IMR-90 (cell line): Measurements from ENCODE around the gene CXCL6. TPM values are rescaled to one million over a fixed set of nuclear protein-coding genes. Genes with fewer than 3 reads are reported as not detected.

Source experiments
- ATAC-seq: fragments of 200-7000 bp; cut with Tn5 transposase; 2 replicates; pipeline ENCODE4 v1.9.1; 2020; ENCODE audit warnings: low read depth, mild to moderate bottlenecking, moderate library complexity
- BruUV-seq: library from RNA; stranded (reverse); fragments of 400-500 nt; replicated peaks from 2 replicates; lab custom pipeline; 2021; lab: Mats Ljungman, UMichigan
- CTCF ChIA-PET: fragments of 300-600 bp; formaldehyde crosslinking; extraction: SDS; loops from one replicate; lab custom pipeline; 2021; ENCODE audit warnings: antibody characterized with exemption; lab: Yijun Ruan, JAX
- POLR2A ChIA-PET: fragments of 300-600 bp; sonication (Branson Sonifier 250); formaldehyde crosslinking; loops from one replicate; lab custom pipeline; 2022; ENCODE audit warnings: antibody characterized with exemption; ENCODE audit not compliant: unreplicated experiment; lab: Charles Lee
- DNase-seq: peaks from one replicate; pipeline ENCODE4 v3.0.0; 2013
- H2AFZ ChIP-seq: replicated peaks from 2 replicates; pipeline ENCODE3; 2013; ENCODE audit warnings: low read length, mild to moderate bottlenecking; ENCODE audit not compliant: poor library complexity
- H2AK5ac ChIP-seq: 2 replicates; pipeline ENCODE4 v1.6.1; 2013; ENCODE audit warnings: low read depth, low read length, inconsistent platforms
- H2AK9ac ChIP-seq: replicated peaks from 2 replicates; pipeline ENCODE3; 2013; ENCODE audit warnings: mild to moderate bottlenecking, low read depth, low read length, moderate library complexity; ENCODE audit not compliant: poor library complexity
- H2BK120ac ChIP-seq: 2 replicates; pipeline ENCODE4 v1.6.1; 2013; ENCODE audit warnings: low read depth, low read length, inconsistent platforms
- H2BK15ac ChIP-seq: 3 replicates; pipeline ENCODE4 v1.6.1; 2013; ENCODE audit warnings: low read depth, low read length, inconsistent platforms
- H2BK20ac ChIP-seq: 2 replicates; pipeline ENCODE4 v1.6.1; 2013; ENCODE audit warnings: low read depth, mild to moderate bottlenecking, inconsistent platforms, low read length, moderate library complexity
- H2BK5ac ChIP-seq: 2 replicates; pipeline ENCODE4 v1.6.1; 2013; ENCODE audit warnings: mild to moderate bottlenecking, low read depth, low read length, inconsistent platforms; ENCODE audit not compliant: poor library complexity, severe bottlenecking
- H3K14ac ChIP-seq: replicated peaks from 2 replicates; pipeline ENCODE4 v1.6.1; 2013; ENCODE audit warnings: low read depth, low read length, inconsistent platforms
- H3K18ac ChIP-seq: 2 replicates; pipeline ENCODE4 v1.6.1; 2013; ENCODE audit warnings: low read depth, low read length, control low read depth
- H3K23ac ChIP-seq: 2 replicates; pipeline ENCODE4 v1.6.1; 2013; ENCODE audit warnings: low read depth, low read length, inconsistent platforms
- H3K27ac ChIP-seq: 2 replicates; pipeline ENCODE4 v1.5.1; 2013; ENCODE audit warnings: mild to moderate bottlenecking, control low read depth, low read length; ENCODE audit not compliant: insufficient read depth
- H3K27me3 ChIP-seq: 2 replicates; pipeline ENCODE4 v1.6.1; 2013; ENCODE audit warnings: low read length; ENCODE audit not compliant: control insufficient read depth, insufficient read depth
- H3K36me3 ChIP-seq: 2 replicates; pipeline ENCODE4 v1.6.1; 2013; ENCODE audit warnings: low read length, mixed read lengths; ENCODE audit not compliant: control insufficient read depth, insufficient read depth
- H3K4ac ChIP-seq: 2 replicates; pipeline ENCODE4 v1.6.1; 2013; ENCODE audit warnings: low read depth, low read length, inconsistent platforms
- H3K4me1 ChIP-seq: 2 replicates; pipeline ENCODE4 v1.6.1; 2013; ENCODE audit warnings: low read length, mixed read lengths; ENCODE audit not compliant: control insufficient read depth, insufficient read depth
- H3K4me2 ChIP-seq: 2 replicates; pipeline ENCODE4 v1.6.1; 2013; ENCODE audit warnings: low read depth, mild to moderate bottlenecking, control low read depth, low read length, moderate library complexity
- H3K4me3 ChIP-seq: 2 replicates; pipeline ENCODE4 v1.5.1; 2013; ENCODE audit warnings: low read depth, mild to moderate bottlenecking, control low read depth, low read length, moderate library complexity; ENCODE audit not compliant: insufficient read depth
- H3K56ac ChIP-seq: 2 replicates; pipeline ENCODE4 v1.6.1; 2013; ENCODE audit warnings: low read length, inconsistent platforms; ENCODE audit not compliant: insufficient read depth; ENCODE audit errors: extremely low read depth
- H3K79me1 ChIP-seq, 2 experiments: 2 replicates each; pipeline ENCODE4 v1.6.1; 2013; ENCODE audit warnings: low read length in 2 of 2, inconsistent platforms in 1 of 2, low read depth in 1 of 2
- H3K9ac ChIP-seq: 2 replicates; pipeline ENCODE4 v1.6.1; 2013; ENCODE audit warnings: low read depth, low read length, control low read depth
- H3K9me1 ChIP-seq: 2 replicates; pipeline ENCODE4 v1.6.1; 2013; ENCODE audit warnings: low read length, inconsistent platforms; ENCODE audit not compliant: insufficient read depth
- H3K9me3 ChIP-seq: 2 replicates; pipeline ENCODE4 v1.6.1; 2013; ENCODE audit warnings: low read length; ENCODE audit not compliant: control insufficient read depth, insufficient read depth
- H4K20me1 ChIP-seq: 2 replicates; pipeline ENCODE4 v1.6.1; 2013; ENCODE audit warnings: low read length, inconsistent platforms; ENCODE audit not compliant: insufficient read depth
- H4K5ac ChIP-seq: 2 replicates; pipeline ENCODE4 v1.6.1; 2013; ENCODE audit warnings: mild to moderate bottlenecking, low read depth, low read length, control low read depth
- H4K8ac ChIP-seq, 2 experiments: 2 replicates each; pipeline ENCODE4 v1.6.1; 2013; ENCODE audit warnings: low read depth in 2 of 2, low read length in 2 of 2, control low read depth in 1 of 2, inconsistent platforms in 1 of 2
- H4K91ac ChIP-seq: 2 replicates; pipeline ENCODE4 v1.6.1; 2013; ENCODE audit warnings: low read depth, low read length, inconsistent platforms; ENCODE audit not compliant: insufficient read depth
- CEBPB ChIP-seq: IDR thresholded peaks from 2 replicates; pipeline ENCODE4 v1.6.1; 2012; ENCODE audit warnings: low read depth, low read length, improper control_type of control experiment
- CHD1 ChIP-seq: IDR thresholded peaks from 2 replicates; pipeline ENCODE4 v1.6.1; 2012; ENCODE audit warnings: low read depth, low read length, improper control_type of control experiment
- CTCF ChIP-seq: conservative IDR thresholded peaks from 2 replicates; pipeline ENCODE4 v1.5.1; 2012; ENCODE audit warnings: mild to moderate bottlenecking, low read depth, low read length, improper control_type of control experiment
- ELK1 ChIP-seq: fragments of 150-350 bp; IDR thresholded peaks from 2 replicates; pipeline ENCODE4 v1.6.1; 2016; ENCODE audit warnings: low read depth, mild to moderate bottlenecking, low read length, moderate library complexity, borderline replicate concordance
- FOS ChIP-seq: fragments of 150-350 bp; IDR thresholded peaks from 2 replicates; pipeline ENCODE4 v1.6.1; 2016; ENCODE audit warnings: low read depth, low read length
- MAFK ChIP-seq: IDR thresholded peaks from 2 replicates; pipeline ENCODE4 v1.6.1; 2012; ENCODE audit warnings: low read depth, low read length, improper control_type of control experiment
- MXI1 ChIP-seq: IDR thresholded peaks from 2 replicates; pipeline ENCODE4 v1.6.1; 2012; ENCODE audit warnings: low read depth, mild to moderate bottlenecking, low read length, moderate library complexity, borderline replicate concordance
- NFE2L2 ChIP-seq: fragments of 150-350 bp; IDR thresholded peaks from 2 replicates; pipeline ENCODE4 v1.6.1; 2016; ENCODE audit warnings: low read depth, mild to moderate bottlenecking, low read length
- POLR2A ChIP-seq: IDR thresholded peaks from 2 replicates; pipeline ENCODE4 v1.6.1; 2012; ENCODE audit warnings: mild to moderate bottlenecking, low read depth, low read length
- SMC3 ChIP-seq: fragments of 150-350 bp; IDR thresholded peaks from 2 replicates; pipeline ENCODE4 v1.6.1; 2016; ENCODE audit warnings: low read depth, mild to moderate bottlenecking, antibody characterized with exemption, low read length, moderate library complexity
- WGBS, 2 experiments: methylation state at CpG; one replicate each; pipeline versions ENCODE4 v1.1.5 to v1.1.7; 2013; ENCODE audit warnings: missing lambda C conversion rate in 2 of 2; ENCODE audit not compliant: insufficient read length in 1 of 2; ENCODE audit errors: extremely low coverage in 2 of 2; 5-methylcytosine and 5-hydroxymethylcytosine counted together
- dilution Hi-C: fragments of 300-500 bp; cut with HindIII; formaldehyde crosslinking; loops from one replicate; pipeline ENCODE4 v1.14.3; 2018; ENCODE audit warnings: low sequenced_read_pairs; ENCODE audit not compliant: unreplicated experiment
- in situ Hi-C: fragments of 300-500 bp; cut with MboI; formaldehyde crosslinking; loops from 3 replicates; pipeline ENCODE4 v1.14.3; 2019; ENCODE audit warnings: low sequenced_read_pairs, inconsistent platforms, mixed read lengths
- intact Hi-C: fragments of 100-400 bp; cut with micrococcal nuclease; formaldehyde crosslinking; loops from 2 replicates; pipeline ENCODE4 v1.10.0; 2022
- polyA plus RNA-seq, 3 experiments: library from polyadenylated mRNA; depleted of rRNA; stranded (reverse); fragments of >200 nt; gene quantifications; 2 replicates each; pipeline ENCODE4 v1.2.3, GENCODE V29; 2012; ENCODE audit warnings: low replicate concordance in 1 of 3
- total RNA-seq: library from RNA; depleted of rRNA; stranded (reverse); fragments of >200 nt; gene quantifications from 2 replicates; pipeline ENCODE4 v1.2.3, GENCODE V29; 2012
- TF ChIP-seq, protein P1 (sequence below): fragments of 150-350 bp; IDR thresholded peaks from 2 replicates; pipeline ENCODE4 v1.6.1; 2017; ENCODE audit warnings: mild to moderate bottlenecking, antibody characterized with exemption, low read length, low read depth

CXCL6 gene
- total and polyA plus RNA-seq, 2 of the 4 experiments (the other 2 are of a cell fraction) = not detected

DNA sequence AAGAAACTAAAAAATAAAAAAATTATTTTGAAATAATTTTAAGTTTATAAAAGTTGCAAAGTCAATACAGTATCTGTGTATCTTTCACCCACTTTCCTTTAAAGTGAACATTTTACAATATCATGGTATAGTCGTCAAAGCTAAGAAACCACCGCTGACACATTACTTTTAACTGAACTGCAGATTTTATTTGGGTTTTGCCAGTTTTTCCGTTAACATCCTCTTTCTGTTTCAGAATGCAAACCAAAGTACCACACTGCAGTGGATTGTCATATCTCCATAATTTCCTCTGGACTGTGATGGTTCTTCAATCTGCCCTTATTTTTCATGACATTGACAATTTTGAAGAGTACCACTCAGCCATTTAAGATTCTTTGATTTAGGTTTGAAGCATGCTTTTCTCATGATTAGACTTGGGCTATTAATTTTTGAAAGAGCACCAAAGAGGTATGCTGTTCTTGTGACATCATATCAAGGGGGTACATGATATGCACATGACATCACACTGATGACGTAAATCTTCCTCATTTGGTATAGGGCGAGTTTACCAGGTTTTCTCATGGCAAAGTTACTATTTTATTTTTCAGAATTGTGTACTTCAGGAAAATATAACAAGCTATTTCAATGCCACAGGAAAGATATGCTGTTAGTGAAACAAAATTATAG is 29.1 kb downstream of the CXCL6 start:
- Histone ChIP-seq H3K4me2 (no peak overlapping the region), H3K4ac (no peak overlapping the region), H3K79me1 (no peaks in the 10 kb centered on the region), H3K9me3 (no peaks in the 10 kb centered on the region), H3K23ac (no peak overlapping the region), H2BK5ac (no peak overlapping the region), H3K18ac (no peak overlapping the region), H3K9ac (no peak overlapping the region), H4K91ac (no peak overlapping the region), H3K27ac (no peak overlapping the region), H2BK15ac (no peak overlapping the region), H2AFZ (no peak overlapping the region), H3K56ac (no peak overlapping the region), H3K27me3 (peaks cover 39% of the 10 kb centered on the region), H2AK5ac (no peak overlapping the region), H4K20me1 (no peaks in the 10 kb centered on the region), H2AK9ac (no peak overlapping the region), H3K4me1 (peaks cover 10% of the 10 kb centered on the region), H3K9me1 (peaks cover 2% of the 10 kb centered on the region), H3K4me3 (no peak overlapping the region), H4K5ac (no peak overlapping the region), H2BK120ac (no peak overlapping the region), H3K36me3 (no peaks in the 10 kb centered on the region), H4K8ac (no peak overlapping the region), H2BK20ac (no peak overlapping the region), H3K14ac (no peak overlapping the region)
- DNase-seq (no peak), ATAC-seq (no peak)
- TF ChIP-seq, protein P1, sequence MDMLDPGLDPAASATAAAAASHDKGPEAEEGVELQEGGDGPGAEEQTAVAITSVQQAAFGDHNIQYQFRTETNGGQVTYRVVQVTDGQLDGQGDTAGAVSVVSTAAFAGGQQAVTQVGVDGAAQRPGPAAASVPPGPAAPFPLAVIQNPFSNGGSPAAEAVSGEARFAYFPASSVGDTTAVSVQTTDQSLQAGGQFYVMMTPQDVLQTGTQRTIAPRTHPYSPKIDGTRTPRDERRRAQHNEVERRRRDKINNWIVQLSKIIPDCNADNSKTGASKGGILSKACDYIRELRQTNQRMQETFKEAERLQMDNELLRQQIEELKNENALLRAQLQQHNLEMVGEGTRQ = no peak
- TF ChIP-seq NFE2L2 = no peak
- no peak for TF ChIP-seq CEBPB
- TF ChIP-seq MAFK = no peak
- no peak for TF ChIP-seq SMC3
- TF ChIP-seq ELK1 = no peak
- TF ChIP-seq MXI1 = no peak
- TF ChIP-seq CTCF = no peak
- TF ChIP-seq FOS = no peak
- no peak for TF ChIP-seq POLR2A
- TF ChIP-seq CHD1 = no peak
- BruUV-seq = no TSS peak
- 100% methylated on average over 1 of the region's 5 CpGs; no CpG with 5 or more reads in 1 of the 2 experiments for WGBS, 2 experiments
- intact Hi-C loops = loop anchor here (10.0 kb wide), 2 partner anchors 169 to 269 kb away; partner anchors contain the start of gene CXCL3
- dilution Hi-C loops = no loop called here
- ChIA-PET POLR2A (no interaction called here), CTCF (no interaction called here)
- in situ Hi-C loops = no loop called here
